ENCODE data around the gene C1orf87.

- no peak for TF ChIP-seq EZH2 (IDR thresholded peaks at IDR 0.05)
- no peak for TF ChIP-seq POLR2AphosphoS5 (IDR thresholded peaks at IDR 0.05; ENCODE audit: borderline replicate concordance, low read depth, low read length)
Observed at GRCh38 chr1:59979666-59980065, 93.9 kb downstream of the C1orf87 start.

Data from SK-N-MC (cell line).